T-cell (primary cell): Measurements from ENCODE around the gene AMACR. TPM values are rescaled to one million over a fixed set of nuclear protein-coding genes. Genes with fewer than 3 reads are reported as not detected.

ENCODE experiments used
- ATAC-seq, 4 experiments: fragments of 200-7000 bp in 3 of 4; fragments of 150-1000 bp in 1 of 4; cut with Tn5 transposase; replicated peaks in 1 of 4; 1 replicate in 3 of 4; 2 replicates in 1 of 4; pipeline ENCODE4 v1.10.0; 2021; ENCODE audit warnings: moderate library complexity in 3 of 4, mild to moderate bottlenecking in 2 of 4, moderate number of reproducible peaks in 1 of 4
- CTCF ChIA-PET, 2 donors: fragments of 300-600 bp; sonication (Branson Sonifier 250); formaldehyde crosslinking; loops; one replicate each; lab custom pipeline; 2022; ENCODE audit warnings: antibody characterized with exemption in 2 of 2; lab: Charles Lee
- POLR2A ChIA-PET, 2 donors: fragments of 300-600 bp; sonication (Branson Sonifier 250); formaldehyde crosslinking; loops; one replicate each; lab custom pipeline; 2022; ENCODE audit warnings: antibody characterized with exemption in 2 of 2; lab: Charles Lee
- DNase-seq, 35 experiments: peaks; one replicate each; pipeline versions ENCODE4 v3.0.0 to v3.0.0-alpha.2; 2013 to 2023
- H3K27ac ChIP-seq: one replicate; pipeline ENCODE4 v1.5.1; 2013; ENCODE audit warnings: low read length
- H3K27me3 ChIP-seq, 2 experiments: replicated peaks in 1 of 2; 1 replicate in 1 of 2; 2 replicates in 1 of 2; pipeline versions ENCODE4 v1.6.1 to v1.7.0; 2013; ENCODE audit warnings: low read length in 1 of 2, mixed read lengths in 1 of 2; ENCODE audit not compliant: control insufficient read depth in 2 of 2, insufficient read depth in 2 of 2; ENCODE audit errors: extremely low read depth in 1 of 2
- H3K36me3 ChIP-seq, 2 donors: 1 replicate in 1 of 2; 2 replicates in 1 of 2; pipeline versions ENCODE4 v1.6.1 to v1.7.0; 2013; ENCODE audit warnings: low read length in 1 of 2; ENCODE audit not compliant: control insufficient read depth in 2 of 2, insufficient read depth in 1 of 2; ENCODE audit errors: extremely low read depth in 1 of 2
- H3K4me1 ChIP-seq, 2 experiments: 1 replicate in 1 of 2; 2 replicates in 1 of 2; pipeline versions ENCODE4 v1.6.1 to v1.7.0; 2013; ENCODE audit warnings: low read length in 2 of 2, mixed read lengths in 1 of 2; ENCODE audit not compliant: insufficient read depth in 2 of 2, control insufficient read depth in 1 of 2; ENCODE audit errors: extremely low read depth in 1 of 2
- H3K4me3 ChIP-seq, 2 donors: 1 replicate in 1 of 2; 2 replicates in 1 of 2; pipeline versions ENCODE4 v1.5.1 to v1.7.0; 2013; ENCODE audit warnings: mild to moderate bottlenecking in 2 of 2, low read length in 1 of 2, moderate library complexity in 1 of 2; ENCODE audit not compliant: control insufficient read depth in 1 of 2; ENCODE audit errors: extremely low read depth in 1 of 2
- H3K9me3 ChIP-seq: 2 replicates; pipeline ENCODE4 v1.7.0; 2013
- H3K27ac Mint-ChIP-seq, 2 donors: one replicate each; pipeline ENCODE4 v1.8.0; 2020 to 2021; ENCODE audit warnings: mild to moderate bottlenecking in 2 of 2, mixed read lengths in 2 of 2
- H3K27me3 Mint-ChIP-seq, 2 donors: one replicate each; pipeline ENCODE4 v1.8.0; 2021 to 2022; ENCODE audit warnings: mixed read lengths in 2 of 2
- H3K36me3 Mint-ChIP-seq: one replicate; pipeline ENCODE4 v1.8.0; 2021; ENCODE audit warnings: mixed read lengths
- H3K4me1 Mint-ChIP-seq, 3 donors: one replicate each; pipeline ENCODE4 v1.8.0; 2020 to 2022; ENCODE audit warnings: mixed read lengths in 3 of 3, mild to moderate bottlenecking in 1 of 3
- H3K4me3 Mint-ChIP-seq, 3 donors: one replicate each; pipeline ENCODE4 v1.8.0; 2020 to 2022; ENCODE audit warnings: mild to moderate bottlenecking in 3 of 3, mixed read lengths in 3 of 3, moderate library complexity in 3 of 3
- H3K9me3 Mint-ChIP-seq, 3 donors: one replicate each; pipeline ENCODE4 v1.8.0; 2020 to 2022; ENCODE audit warnings: mixed read lengths in 3 of 3
- WGBS: methylation state at CpG from one replicate; pipeline ENCODE4 v1.1.5; 2013; ENCODE audit warnings: missing lambda C conversion rate; ENCODE audit not compliant: insufficient coverage; 5-methylcytosine and 5-hydroxymethylcytosine counted together
- total RNA-seq, 35 experiments: library from RNA in 6 of 35; stranded (reverse) in 6 of 35; fragments of 120-200 nt in 1 of 35; gene quantifications; one replicate each; pipeline versions ENCODE4 v1.2.1 to v1.2.4 and lab custom pipeline; 2013 to 2026

The AMACR gene
- total RNA-seq, 5 donors from 2014 or later (not counting 1 experiment from before 2014, with no cell fraction given), result 2.6 to 6.9 (median 3.9) TPM

- no peak overlapping the region for H3K4me3 ChIP-seq
- 100% methylated on average over 1 of the region's 8 CpGs for WGBS
- H3K27me3 ChIP-seq, result peaks cover 9 to 51% of the 10 kb centered on the region in 2 experiments
- no peaks in the 10 kb centered on the region for H3K9me3 Mint-ChIP-seq
- H3K27ac ChIP-seq, result no peak overlapping the region
- ATAC-seq, result no peak
- H3K9me3 ChIP-seq, result no peaks in the 10 kb centered on the region
- H3K27ac Mint-ChIP-seq, result no peak overlapping the region
- POLR2A ChIA-PET, result no interaction called here
- CTCF ChIA-PET, result interaction anchor here (0.5 to 1.1 kb wide), 5 partner anchors 15 to 504 kb away, joined by 3 to 4 read pairs (median 3); no protein-coding TSS in a partner anchor
- no peaks in the 10 kb centered on the region for H3K36me3 ChIP-seq
- peaks cover 0 to 7% (median 6%) of the 10 kb centered on the region in 3 donors for H3K4me1 Mint-ChIP-seq
- peaks cover 0 to 7% of the 10 kb centered on the region in 2 experiments for H3K4me1 ChIP-seq
- H3K27me3 Mint-ChIP-seq, result peaks cover 53 to 75% of the 10 kb centered on the region in 2 donors
- DNase-seq, result no peak
- H3K4me3 Mint-ChIP-seq, result no peak overlapping the region
- no peaks in the 10 kb centered on the region for H3K36me3 Mint-ChIP-seq
These were observed 68.1 kb downstream of the AMACR start for GRCh38 chr5:33939556-33940262.

- DNase-seq, result no peak
- Histone ChIP-seq H3K9me3 (no peaks in the 10 kb centered on the region), H3K36me3 (no peaks in the 10 kb centered on the region), H3K4me3 (no peak overlapping the region), H3K27ac (no peak overlapping the region), H3K4me1 (peaks cover 0 to 7% of the 10 kb centered on the region in 2 experiments), H3K27me3 (peaks cover 9 to 44% of the 10 kb centered on the region in 2 experiments)
- Mint-ChIP-seq H3K9me3 (no peaks in the 10 kb centered on the region), H3K27me3 (peaks cover 53 to 71% of the 10 kb centered on the region in 2 donors), H3K4me3 (no peak overlapping the region), H3K4me1 (peaks cover 0 to 7% (median 6%) of the 10 kb centered on the region in 3 donors), H3K36me3 (no peaks in the 10 kb centered on the region), H3K27ac (no peak overlapping the region)
- WGBS, result 23% methylated on average over 13 of the region's 15 CpGs
- POLR2A ChIA-PET, result no interaction called here
- ATAC-seq, result no peak
- CTCF ChIA-PET, result interaction anchor here in 1 of 2 donors (1.1 kb wide), 1 partner anchor 31 kb away, joined by 3 read pairs; no protein-coding TSS in a partner anchor
These were observed 69.0 kb downstream of the AMACR start for GRCh38 chr5:33938881-33939280.

GRCh38 chr5:33938507-33938796 lies 69.4 kb downstream of the AMACR start:
- Histone ChIP-seq H3K36me3 (no peaks in the 10 kb centered on the region), H3K4me1 (peaks cover 0 to 7% of the 10 kb centered on the region in 2 experiments), H3K4me3 (no peak overlapping the region), H3K27ac (no peak overlapping the region), H3K9me3 (no peaks in the 10 kb centered on the region), H3K27me3 (peaks cover 9 to 44% of the 10 kb centered on the region in 2 experiments)
- H3K4me3 Mint-ChIP-seq, result no peak overlapping the region
- H3K36me3 Mint-ChIP-seq, result no peaks in the 10 kb centered on the region
- H3K27me3 Mint-ChIP-seq, result peaks cover 51 to 70% of the 10 kb centered on the region in 2 donors
- H3K4me1 Mint-ChIP-seq, result peaks cover 0 to 7% (median 6%) of the 10 kb centered on the region in 3 donors
- no peak overlapping the region for H3K27ac Mint-ChIP-seq
- ChIA-PET CTCF (no interaction called here), POLR2A (no interaction called here)
- no peak for DNase-seq
- ATAC-seq, result no peak
- WGBS, result 35% methylated on average over 14 of the region's 14 CpGs
- no peaks in the 10 kb centered on the region for H3K9me3 Mint-ChIP-seq

GRCh38 chr5:33937707-33938506 lies 69.9 kb downstream of the AMACR start:
- CTCF ChIA-PET, result no interaction called here
- H3K27me3 ChIP-seq, result peaks cover 12 to 44% of the 10 kb centered on the region in 2 experiments
- ATAC-seq, result no peak
- Mint-ChIP-seq H3K9me3 (no peaks in the 10 kb centered on the region), H3K36me3 (no peaks in the 10 kb centered on the region), H3K4me3 (no peak overlapping the region), H3K27me3 (peaks cover 49 to 64% of the 10 kb centered on the region in 2 donors), H3K27ac (no peak overlapping the region), H3K4me1 (peaks cover 0 to 7% (median 6%) of the 10 kb centered on the region in 3 donors)
- H3K27ac ChIP-seq, result no peak overlapping the region
- no peaks in the 10 kb centered on the region for H3K9me3 ChIP-seq
- DNase-seq, result no peak
- no peaks in the 10 kb centered on the region for H3K36me3 ChIP-seq
- H3K4me1 ChIP-seq, result peaks cover 0 to 7% of the 10 kb centered on the region in 2 experiments
- WGBS, result 32% methylated on average over 46 of the region's 54 CpGs
- POLR2A ChIA-PET, result no interaction called here
- H3K4me3 ChIP-seq, result no peak overlapping the region

- H3K27me3 ChIP-seq, result peaks cover 12 to 38% of the 10 kb centered on the region in 2 experiments
- ATAC-seq (no peak), DNase-seq (no peak)
- H3K4me3 ChIP-seq, result no peak overlapping the region
- 39% methylated on average over 54 of the region's 54 CpGs for WGBS
- no peaks in the 10 kb centered on the region for H3K9me3 Mint-ChIP-seq
- no peak overlapping the region for H3K27ac ChIP-seq
- H3K36me3 Mint-ChIP-seq, result no peaks in the 10 kb centered on the region
- CTCF ChIA-PET, result interaction anchor here in 1 of 2 donors (0.5 kb wide), 1 partner anchor 499 kb away, joined by 5 read pairs; no protein-coding TSS in a partner anchor
- peaks cover 0 to 7% (median 6%) of the 10 kb centered on the region in 3 donors for H3K4me1 Mint-ChIP-seq
- H3K9me3 ChIP-seq, result no peaks in the 10 kb centered on the region
- peaks cover 0 to 7% of the 10 kb centered on the region in 2 experiments for H3K4me1 ChIP-seq
- no peak overlapping the region for H3K27ac Mint-ChIP-seq
- peaks cover 50 to 60% of the 10 kb centered on the region in 2 donors for H3K27me3 Mint-ChIP-seq
- no peak overlapping the region for H3K4me3 Mint-ChIP-seq
- no peaks in the 10 kb centered on the region for H3K36me3 ChIP-seq
- POLR2A ChIA-PET, result no interaction called here
These were observed 70.7 kb downstream of the AMACR start for GRCh38 chr5:33937017-33937706.
